Inferior parietal cortex (tissue), 1 donor: ENCODE data around the gene CDC20B.
"Not testable (repeated sequence)": the region's sequence is repeated elsewhere in the genome, so short reads cannot be mapped to it uniquely, and the experiment has no call there.

Source experiments
- DNase-seq: peaks from one replicate; pipeline ENCODE4 v3.0.0-alpha.2; 2016; ENCODE audit errors: extremely low spot score

The CDC20B gene

DNA sequence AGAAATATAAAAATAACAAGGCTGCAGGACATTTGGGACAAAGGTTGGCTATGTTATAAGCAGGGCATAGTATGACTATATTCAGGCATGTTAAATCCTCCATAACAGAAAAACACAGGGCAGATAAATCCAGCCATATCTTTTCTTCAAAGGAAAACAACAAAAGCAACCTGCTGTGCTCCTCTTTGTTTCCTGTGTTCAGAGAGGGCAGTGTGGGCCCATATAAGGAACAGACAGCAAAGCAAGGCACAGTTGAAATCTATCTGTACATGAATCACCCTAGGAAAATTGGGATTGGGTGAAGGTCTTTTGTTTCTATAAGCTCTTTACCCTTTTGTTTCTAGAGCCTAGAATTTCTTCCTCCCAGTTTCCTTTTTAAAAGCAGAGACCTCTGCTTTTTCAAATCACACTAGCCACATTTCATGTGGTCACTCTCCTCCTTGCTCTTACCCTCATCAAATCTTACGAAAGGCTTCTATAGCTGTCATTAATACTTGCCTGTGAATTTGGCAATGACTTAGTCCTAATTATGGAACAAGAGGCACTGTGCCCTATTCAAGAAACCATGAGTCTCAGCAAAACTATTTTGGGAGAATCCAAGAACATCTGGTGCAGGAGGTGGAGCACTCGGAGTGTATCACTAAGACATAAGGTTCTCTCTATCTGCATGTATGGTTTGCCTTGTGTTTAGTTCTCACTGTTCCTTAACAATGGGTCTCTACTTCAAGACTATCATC is 68.8 kb downstream of the CDC20B start:
- DNase-seq = no peak

DNA sequence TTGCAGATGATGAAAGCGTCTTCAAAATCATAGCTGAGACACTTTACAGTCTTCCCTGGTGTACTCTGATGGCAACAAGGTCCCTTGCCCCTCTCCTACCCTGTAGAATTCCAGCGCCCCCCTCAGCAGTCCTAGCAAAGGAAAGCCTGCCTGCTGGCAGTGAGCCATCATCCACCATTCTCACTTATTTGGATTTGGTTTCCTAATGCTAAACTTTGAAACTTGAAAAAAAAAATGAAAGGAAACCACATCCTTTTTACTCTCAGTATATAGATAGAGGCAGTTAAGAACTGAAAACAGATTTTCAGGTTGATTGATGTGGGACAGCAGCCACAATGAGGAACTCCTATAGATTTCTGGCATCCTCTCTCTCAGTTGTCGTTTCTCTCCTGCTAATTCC is 70.6 kb downstream of the CDC20B start, which contains the start of gene GZMA:
Gene GZMA (plus strand): TSS at position 299 of the 400 bp plus-strand sequence. CDS start 37 bp downstream, at position 336.
- no peak for DNase-seq

DNA sequence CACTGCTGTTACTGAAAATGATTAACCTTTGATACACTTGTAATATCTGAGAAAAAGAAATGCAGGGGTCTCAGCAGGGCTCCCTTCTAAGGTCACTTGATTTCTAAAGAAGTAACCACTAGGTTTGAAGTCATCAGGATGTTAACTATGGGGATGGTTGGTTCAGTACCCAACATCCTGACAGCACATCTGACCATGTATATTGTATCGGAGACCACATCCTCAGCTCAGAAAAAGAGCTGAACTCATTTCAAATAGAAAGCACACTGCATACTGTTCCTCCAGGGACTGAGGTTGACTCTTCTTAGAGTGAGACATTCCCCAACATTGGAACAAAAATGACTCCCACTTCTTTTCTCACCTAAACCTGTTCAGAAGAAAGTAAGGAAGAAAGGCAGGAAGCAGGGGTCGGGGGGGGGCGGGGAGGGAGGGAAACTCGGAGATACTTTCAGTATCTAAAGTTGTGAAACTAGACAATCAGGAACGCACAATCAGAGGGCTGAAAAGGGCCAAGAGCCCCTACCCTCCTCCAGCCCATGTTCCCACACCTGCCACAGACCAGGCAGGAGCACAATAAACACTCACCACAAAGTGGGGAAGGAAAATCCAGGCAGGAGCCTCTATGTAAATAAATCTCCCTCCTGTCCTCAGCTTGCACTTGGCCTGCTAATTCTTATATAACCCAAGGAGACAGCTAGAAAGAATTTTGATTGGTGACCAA is 71.3 kb downstream of the CDC20B start:
- DNase-seq = no peak

DNA sequence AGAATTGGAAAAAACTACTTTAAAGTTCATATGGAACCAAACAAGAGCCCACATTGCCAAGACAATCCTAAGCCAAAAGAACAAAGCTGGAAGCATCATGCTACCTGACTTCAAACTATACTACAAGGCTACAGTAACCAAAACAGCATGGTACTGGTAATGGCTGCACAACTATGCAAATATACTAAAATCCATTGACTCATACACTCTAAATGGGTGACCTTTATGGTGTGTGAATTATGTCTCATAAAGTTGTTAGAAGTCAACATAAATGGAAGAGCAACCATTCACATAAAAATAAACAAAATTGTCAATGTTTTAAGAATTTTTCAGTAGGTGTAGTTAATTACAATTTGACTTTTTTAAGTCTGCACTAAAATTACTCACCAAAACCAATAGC is 71.8 kb downstream of the CDC20B start:
- not testable (repeated sequence) for DNase-seq

DNA sequence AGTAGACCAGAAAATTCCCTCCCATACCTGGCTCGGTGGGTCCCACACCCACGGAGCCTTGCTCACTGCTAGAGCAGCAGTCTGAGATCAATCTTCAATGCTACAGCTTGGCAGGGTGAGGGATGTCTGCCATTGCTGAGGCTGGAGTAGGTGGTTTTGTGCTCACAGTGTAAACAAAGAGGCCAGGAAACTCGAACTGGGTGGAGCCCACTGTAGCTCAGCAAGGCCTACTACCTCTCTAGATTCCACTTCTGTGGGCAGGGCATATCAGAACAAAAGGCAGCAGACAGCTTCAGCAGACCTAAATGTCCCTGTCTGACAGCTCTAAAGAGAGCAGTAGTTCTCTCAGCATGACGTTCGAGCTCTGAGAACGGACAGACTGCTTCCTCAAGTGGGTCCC is 76.1 kb downstream of the CDC20B start:
- no peak for DNase-seq

DNA sequence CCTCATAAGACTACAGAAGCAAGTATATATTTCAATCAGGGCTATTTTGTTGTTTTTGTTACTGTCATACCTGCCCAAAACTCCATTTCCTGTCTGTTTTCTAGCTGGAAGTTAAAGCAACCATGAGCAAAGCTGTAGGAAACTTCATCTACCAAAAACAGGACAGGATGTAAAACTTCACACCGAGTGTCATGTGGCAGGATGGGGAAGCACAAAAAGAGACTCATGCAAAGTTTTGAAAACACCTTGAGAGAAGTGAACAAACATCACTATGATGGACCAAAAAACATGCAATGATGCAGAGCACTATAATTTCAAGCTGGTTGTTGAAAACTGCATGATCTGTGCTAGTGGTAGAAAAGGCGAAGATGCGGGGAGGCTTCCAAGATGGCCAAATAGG is 76.8 kb downstream of the CDC20B start:
- no peak for DNase-seq

DNA sequence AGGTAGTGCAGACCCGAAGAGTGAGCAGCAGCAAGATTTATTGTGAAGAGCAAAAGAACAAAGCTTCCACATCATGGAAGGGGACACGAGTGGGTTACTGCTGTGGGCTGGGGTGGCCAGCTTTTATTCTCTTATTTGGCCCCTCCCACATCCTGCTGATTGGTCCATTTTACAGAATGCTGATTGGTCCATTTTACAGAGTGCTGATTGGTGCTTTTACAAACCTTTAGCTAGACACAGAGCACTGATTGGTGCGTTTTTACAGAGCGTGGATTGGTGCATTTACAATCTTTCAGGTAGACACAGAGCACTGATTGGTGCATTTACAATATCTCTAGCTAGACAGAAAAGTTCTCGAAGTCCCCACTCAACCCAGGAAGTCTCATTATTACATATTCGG is 82.0 kb downstream of the CDC20B start:
- not testable (repeated sequence) for DNase-seq

DNA sequence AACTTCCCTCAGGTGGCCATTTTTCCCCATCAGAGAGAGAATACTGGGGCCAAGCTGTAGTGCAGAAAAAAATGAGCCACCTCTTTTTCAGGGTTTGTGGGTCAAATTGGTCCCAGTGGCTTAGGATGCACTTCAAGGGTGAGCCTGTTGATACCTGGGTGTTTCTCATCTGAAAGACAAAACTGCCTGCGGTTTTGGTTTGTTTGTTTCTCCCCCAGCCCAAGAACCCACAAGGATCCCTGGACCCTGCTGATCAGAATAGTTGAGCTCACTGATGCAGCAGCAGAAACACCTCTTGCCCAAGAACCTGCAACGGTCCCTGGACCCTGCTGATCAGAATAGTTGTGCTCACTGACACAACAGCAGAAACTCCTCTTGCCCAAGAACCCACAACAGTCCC is 83.7 kb downstream of the CDC20B start:
- DNase-seq = not testable (repeated sequence)

DNA sequence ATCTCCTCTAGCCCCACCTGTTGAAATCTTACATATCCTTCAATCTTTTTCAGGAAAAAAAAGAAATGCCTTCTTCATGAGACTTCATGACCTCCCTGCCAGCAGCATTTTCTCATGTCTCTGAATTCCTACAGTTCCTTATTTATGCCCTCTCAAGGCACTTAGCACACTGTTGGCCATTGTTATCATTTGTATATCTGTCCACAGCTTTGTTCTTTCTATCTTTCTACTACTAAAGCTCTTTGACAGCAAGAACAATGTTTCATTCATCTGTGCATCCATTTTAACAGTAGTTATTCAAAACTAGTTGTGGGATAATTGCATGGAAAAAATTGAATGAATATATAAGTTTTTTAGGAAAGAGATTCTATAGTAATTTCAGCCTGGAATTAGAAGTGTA is 91.4 kb downstream of the CDC20B start:
- DNase-seq = peak; percentile 3

DNA sequence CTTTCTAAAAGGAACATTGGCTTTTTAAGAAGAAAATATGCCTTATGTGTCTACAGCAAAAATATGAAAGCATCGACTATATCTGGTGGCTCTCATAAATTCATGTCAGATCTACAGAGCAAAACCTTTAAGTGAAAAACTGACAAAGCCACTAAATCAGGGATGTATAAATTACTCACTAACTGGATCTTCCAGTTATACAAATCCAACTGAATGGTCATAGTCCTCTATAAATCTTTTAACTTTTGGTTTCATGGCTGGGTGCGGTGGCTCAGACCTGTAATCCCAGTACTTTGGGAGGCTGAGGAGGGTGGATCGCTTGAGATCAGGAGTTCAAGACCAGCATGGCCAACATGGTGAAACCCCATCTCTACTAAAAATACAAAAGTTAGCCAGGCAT is 99.8 kb downstream of the CDC20B start:
- DNase-seq = no peak

DNA sequence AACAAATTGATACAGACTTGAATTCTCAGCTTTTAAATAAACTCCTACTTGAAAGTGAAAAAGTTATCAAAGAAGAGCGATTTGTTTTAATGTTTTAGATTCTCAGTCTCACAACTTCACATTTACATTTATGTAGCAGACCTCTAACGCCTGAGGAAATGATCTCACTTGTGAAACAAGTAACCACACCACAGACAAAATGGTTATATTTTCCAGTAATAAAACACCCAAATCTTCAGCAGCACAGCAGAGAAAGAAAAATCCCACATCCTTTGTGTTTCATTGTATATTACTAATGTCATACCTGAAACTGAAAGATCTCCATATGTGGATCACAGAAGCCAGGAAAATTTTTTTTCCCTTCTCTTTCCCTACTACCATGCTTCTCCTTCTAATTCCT is 100.3 kb downstream of the CDC20B start:
- no peak for DNase-seq

DNA sequence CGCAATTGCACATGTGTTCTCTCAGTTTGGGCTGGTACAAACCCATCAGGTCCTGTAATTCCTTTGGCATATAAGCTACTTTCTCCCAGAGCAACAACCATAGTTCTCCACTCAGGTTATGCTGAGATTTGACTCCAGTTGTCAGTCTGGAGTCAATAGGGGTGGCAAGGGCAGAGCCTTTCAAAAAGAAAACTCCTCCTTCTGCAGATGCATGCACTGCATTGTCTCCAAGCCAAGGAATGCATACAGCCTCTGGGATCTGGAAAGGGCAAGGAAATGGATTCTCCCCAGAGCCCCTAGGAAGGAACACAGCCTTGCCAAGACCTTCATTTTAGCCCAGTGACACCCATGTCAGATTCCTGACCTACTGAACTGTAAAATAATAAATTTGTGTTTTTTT is 101.6 kb downstream of the CDC20B start:
- no peak for DNase-seq

DNA sequence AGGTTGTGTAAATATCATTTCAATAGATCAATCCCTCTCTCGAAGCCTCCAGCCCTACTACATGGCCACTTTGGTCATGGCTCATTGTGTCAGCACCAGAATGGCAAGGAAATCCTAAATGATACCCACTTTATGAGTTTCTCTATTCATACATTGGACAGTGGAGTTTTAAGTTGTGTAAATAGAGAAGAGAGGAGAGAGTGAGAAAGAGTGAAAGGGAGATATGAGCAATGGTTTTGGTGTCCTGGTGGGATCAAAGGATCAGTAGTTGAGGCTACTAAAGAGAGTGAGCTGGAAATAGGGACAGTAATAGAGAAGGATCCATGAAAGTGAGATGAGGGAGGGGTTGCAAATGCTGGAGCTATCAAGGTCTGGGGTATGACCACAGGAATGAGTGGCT is 102.0 kb downstream of the CDC20B start:
- DNase-seq = no peak

DNA sequence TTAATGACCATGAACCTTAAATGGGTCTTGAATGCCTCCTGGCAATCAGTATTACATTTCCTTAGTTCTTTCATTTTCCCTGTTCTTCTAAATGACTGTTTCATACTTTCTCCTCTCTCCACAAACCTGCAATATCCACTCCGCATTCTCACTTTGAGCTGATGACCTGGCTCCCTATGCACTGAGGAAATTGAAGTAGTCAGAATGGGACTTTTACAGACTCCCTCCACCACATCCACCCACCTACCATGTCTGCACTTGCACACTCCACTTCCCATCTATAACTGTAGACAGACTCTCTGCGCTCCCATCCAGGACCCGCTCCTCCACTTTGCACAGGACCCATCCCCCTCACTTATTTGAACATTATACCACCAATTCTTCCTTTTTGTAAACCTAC is 106.7 kb downstream of the CDC20B start:
- no peak for DNase-seq

DNA sequence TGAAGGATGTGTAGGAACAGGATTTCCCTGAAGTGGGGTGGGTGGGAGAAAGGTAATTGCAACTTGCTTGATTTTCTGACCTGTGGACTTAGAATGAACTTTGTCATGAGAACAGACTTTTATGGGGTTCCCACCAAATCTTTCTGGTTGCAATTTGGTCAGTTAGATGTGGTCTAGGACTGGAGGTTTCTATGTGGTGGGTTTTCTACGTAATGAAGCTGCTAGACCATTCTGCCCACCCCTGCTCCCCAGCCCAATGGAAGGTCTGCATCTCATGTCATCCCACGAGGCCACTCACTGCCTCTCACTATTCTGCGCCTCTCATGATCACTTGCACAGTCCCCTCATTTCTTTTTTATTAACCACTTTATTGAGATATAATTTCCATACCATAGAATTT is 108.5 kb downstream of the CDC20B start:
- no peak for DNase-seq

DNA sequence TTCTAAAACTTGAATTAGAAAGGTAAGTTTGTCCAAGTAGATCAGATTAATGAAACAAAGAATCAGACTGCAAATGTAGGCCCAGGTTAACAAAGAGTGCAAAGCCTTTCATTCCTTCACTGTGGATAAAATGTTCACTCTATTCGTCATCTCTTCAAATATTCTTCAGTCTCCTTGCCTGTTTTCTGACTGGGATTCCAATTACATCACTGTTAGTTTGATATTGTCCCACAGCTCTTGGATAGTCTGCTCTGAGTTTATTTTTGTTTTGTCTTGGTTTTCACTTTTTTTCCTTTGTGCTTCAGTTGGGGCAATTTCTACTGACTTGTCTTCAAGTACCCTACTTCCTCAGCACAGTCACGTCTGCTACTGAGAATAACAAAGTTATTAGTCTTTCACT is 109.1 kb downstream of the CDC20B start:
- DNase-seq = no peak

DNA sequence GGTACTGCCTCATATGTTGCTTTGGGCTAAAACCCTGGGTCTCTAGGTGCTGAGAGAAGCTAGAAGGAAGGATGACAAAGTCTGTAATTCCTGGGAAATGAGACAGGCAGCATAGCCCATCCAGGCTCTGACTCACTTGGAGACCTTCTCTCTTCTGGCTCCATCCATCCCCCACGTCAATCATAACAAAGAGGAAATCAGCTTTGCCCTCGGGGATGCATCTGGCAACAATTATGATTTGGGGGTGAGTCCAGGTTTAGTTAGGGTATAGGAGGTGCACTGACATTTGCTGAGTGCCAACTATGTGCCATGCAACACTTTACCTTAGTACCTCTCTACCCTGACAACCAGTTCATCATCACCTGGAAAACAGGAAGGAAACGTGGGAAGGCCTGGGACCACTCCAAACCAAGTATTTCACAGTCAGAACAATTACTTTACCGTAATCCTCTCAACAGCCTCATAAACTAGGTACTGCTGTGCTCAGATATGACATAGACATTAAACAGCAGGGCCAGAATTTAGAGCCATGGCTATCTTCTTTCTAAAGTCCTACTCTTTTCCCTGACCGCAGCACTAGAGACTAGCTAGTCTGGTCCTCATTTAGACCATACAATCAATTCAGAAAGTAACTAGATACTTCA is 109.6 kb downstream of the CDC20B start:
- no peak for DNase-seq
